BLaER1 treated with 17β-estradiol and CSF1 and Interleukin-3, amounts not matched to agents 10 nM and 100 nM (cell line): ENCODE data around the gene MYO1D.

Experiments
- H3K27ac ChIP-seq, 11 experiments: shearing (Covaris generic); formaldehyde crosslinking; 2 replicates each; pipeline ENCODE4 v1.8.1; 2022
- H3K27me3 ChIP-seq, 11 experiments: shearing (Covaris generic); formaldehyde crosslinking; 2 replicates each; pipeline ENCODE4 v1.8.1; 2022
- H3K36me3 ChIP-seq, 11 experiments: shearing (Covaris generic); formaldehyde crosslinking; 2 replicates each; pipeline ENCODE4 v1.8.1; 2022
- H3K4me1 ChIP-seq, 10 experiments: shearing (Covaris generic); formaldehyde crosslinking; 2 replicates each; pipeline ENCODE4 v1.8.1; 2022
- H3K4me2 ChIP-seq, 11 experiments: shearing (Covaris generic); formaldehyde crosslinking; 2 replicates each; pipeline ENCODE4 v1.8.1; 2022
- H3K4me3 ChIP-seq, 10 experiments: shearing (Covaris generic); formaldehyde crosslinking; 2 replicates each; pipeline ENCODE4 v1.8.1; 2022
- H3K9ac ChIP-seq, 11 experiments: shearing (Covaris generic); formaldehyde crosslinking; 2 replicates each; pipeline ENCODE4 v1.8.1; 2022
- H3K9me3 ChIP-seq, 11 experiments: shearing (Covaris generic); formaldehyde crosslinking; replicated peaks in 1 of 11; 2 replicates each; pipeline ENCODE4 v1.8.1; 2022
- H4K20me1 ChIP-seq, 11 experiments: shearing (Covaris generic); formaldehyde crosslinking; 2 replicates each; pipeline ENCODE4 v1.8.1; 2022
- Cebpa-rat ChIP-seq, 11 experiments: shearing (Covaris generic); IDR thresholded peaks; 2 replicates each; pipeline ENCODE4 v1.8.1; 2022

Gene MYO1D

DNA sequence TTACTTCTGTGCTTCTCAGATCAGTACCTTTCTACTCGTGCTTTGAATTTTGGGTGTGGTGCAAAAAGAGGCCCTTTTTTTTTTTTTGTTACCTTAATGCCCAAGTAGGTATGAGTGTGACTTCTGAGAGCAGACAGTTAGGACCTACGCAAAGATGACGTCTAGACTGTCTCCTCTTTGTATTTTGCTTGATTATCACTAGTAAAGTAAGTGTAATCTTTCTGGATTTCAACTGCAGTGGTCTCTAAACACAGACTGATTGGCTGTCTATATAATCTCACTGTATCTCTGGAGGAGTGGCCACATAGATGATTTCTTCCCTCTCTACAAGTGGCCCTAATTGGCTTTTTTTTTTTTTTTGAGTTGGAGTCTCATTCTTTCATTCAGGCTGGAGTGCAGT lies 401.7 kb downstream of the MYO1D start:
- Histone ChIP-seq H3K4me1 (no peaks in the 10 kb centered on the region), H3K27ac (no peak overlapping the region), H3K9ac (no peak overlapping the region), H3K9me3 (no peaks in the 10 kb centered on the region), H3K4me2 (no peak overlapping the region), H3K27me3 (no peaks in the 10 kb centered on the region), H3K36me3 (peaks cover 100% of the 10 kb centered on the region in 11 experiments), H3K4me3 (no peak overlapping the region), H4K20me1 (peaks cover 3 to 99% (median 53%) of the 10 kb centered on the region in 11 experiments; a peak in 21 of 22 replicates)
- TF ChIP-seq Cebpa-rat (IDR thresholded peaks at IDR 0.05) = no peak

DNA sequence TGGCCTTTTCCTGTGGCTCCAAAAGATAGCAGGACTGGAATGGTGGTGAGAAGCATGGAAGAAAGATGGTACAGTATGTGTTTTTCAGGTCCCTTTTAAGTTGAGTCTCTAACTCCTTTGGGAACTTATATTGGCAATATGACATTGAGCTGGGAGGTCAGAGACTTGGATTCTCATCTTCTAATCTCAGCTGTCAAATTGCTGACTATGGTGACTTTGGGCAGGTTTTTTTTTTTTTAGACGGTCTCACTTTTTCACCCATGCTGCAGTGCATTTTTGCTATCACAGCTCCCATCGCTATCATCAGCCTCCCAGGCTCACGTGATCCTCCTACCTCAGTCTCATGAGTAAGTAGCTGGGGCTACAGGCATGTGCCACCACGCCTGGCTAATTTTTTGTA lies 405.3 kb downstream of the MYO1D start:
- Histone ChIP-seq H3K9ac (no peak overlapping the region), H3K4me1 (no peaks in the 10 kb centered on the region), H3K27me3 (no peaks in the 10 kb centered on the region), H3K9me3 (no peaks in the 10 kb centered on the region), H3K4me2 (no peak overlapping the region), H3K4me3 (no peak overlapping the region), H4K20me1 (peaks cover 5 to 99% (median 62%) of the 10 kb centered on the region in 11 experiments; a peak in 20 of 22 replicates), H3K36me3 (peaks cover 100% of the 10 kb centered on the region in 11 experiments), H3K27ac (no peak overlapping the region)
- TF ChIP-seq Cebpa-rat (IDR thresholded peaks at IDR 0.05) = no peak

DNA sequence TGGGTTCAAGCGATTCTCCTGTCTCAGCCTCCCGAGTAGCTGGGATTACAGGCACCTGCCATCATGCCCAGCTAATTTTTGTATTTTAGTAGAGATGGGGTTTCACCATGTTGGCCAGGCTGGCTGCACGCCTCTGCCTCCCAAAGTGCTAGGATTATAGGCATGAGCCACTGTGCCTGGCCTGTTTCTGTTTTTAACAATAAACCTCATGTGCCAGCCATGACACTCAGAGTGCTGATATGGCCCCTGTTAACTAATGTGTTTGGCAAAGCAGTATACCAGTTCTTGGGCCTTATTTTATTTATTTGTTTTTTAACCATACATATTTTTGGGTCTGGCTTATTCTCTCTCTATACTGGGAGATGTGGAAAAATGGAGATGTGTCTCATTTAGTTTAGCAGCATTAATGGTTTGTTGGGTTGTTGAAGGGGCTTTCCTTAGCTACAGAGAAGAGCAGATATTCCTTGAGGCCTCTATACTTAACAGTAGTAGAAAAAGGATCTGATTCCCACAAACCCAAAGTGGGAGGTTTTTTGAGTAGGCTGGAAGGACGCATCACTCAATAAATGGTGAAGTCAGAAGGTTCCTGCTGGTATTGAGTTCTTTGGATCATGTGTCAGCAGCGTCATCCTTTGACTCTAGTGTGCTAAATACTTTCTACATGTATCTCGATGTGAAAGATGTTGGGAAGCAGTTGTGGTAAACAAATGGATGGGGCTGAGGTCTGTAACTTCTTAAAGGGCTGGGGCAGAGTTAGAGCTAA lies 406.3 kb downstream of the MYO1D start:
- Histone ChIP-seq H3K4me3 (no peak overlapping the region), H3K27ac (no peak overlapping the region), H3K9me3 (no peaks in the 10 kb centered on the region), H4K20me1 (peaks cover 6 to 100% (median 56%) of the 10 kb centered on the region in 11 experiments; a peak in 20 of 22 replicates), H3K36me3 (peaks cover 100% of the 10 kb centered on the region in 11 experiments), H3K27me3 (no peaks in the 10 kb centered on the region), H3K4me1 (no peaks in the 10 kb centered on the region), H3K9ac (no peak overlapping the region), H3K4me2 (no peak overlapping the region)
- no peak for TF ChIP-seq Cebpa-rat (IDR thresholded peaks at IDR 0.05)

DNA sequence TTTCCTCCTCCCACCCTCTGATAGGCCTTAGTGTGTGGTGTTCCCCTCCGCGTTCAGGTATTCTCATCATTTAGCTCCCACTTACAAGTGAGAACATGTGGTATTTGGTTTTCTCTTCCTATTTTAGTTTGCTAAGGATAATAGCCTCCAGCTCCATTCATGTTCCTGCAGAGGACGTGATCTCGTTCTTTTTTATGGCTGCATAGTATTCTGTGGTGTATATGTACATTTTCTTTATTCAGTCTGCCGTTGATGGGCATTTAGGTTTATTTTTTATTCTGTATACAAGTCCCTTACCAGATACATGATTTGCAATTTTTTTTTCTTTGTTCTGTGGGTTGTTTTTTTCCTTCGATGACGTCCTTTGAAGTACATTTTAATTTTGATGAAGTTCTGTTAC lies 409.0 kb downstream of the MYO1D start:
- Histone ChIP-seq H3K4me2 (no peak overlapping the region), H3K27ac (no peak overlapping the region), H4K20me1 (peaks cover 10 to 100% (median 67%) of the 10 kb centered on the region in 11 experiments; a peak in 21 of 22 replicates), H3K9me3 (no peaks in the 10 kb centered on the region), H3K4me3 (no peak overlapping the region), H3K27me3 (no peaks in the 10 kb centered on the region), H3K9ac (no peak overlapping the region), H3K4me1 (no peaks in the 10 kb centered on the region), H3K36me3 (peaks cover 99 to 100% (median 100%) of the 10 kb centered on the region in 11 experiments)
- no peak for TF ChIP-seq Cebpa-rat (IDR thresholded peaks at IDR 0.05)

DNA sequence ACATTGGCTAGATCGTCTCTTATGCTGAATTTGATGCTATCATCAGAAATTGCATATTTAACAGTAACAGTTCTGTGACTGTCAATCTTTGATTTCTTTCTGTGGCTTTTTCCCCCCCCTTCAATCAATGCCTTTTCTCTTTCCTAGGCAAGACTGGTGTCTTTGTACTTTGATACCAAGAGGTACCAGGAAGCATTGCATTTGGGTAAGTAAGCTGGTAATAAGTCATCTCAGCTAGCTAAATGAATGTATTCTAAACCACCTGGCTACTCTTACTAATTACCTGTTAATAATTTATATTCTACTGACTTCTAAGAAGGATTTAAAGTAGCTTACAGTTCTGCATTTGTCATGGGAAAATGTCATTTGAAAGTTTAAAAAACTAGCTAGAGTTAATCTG lies 412.6 kb downstream of the MYO1D start:
- no peaks in the 10 kb centered on the region for H3K9me3 ChIP-seq
- no peak overlapping the region for H3K27ac ChIP-seq
- H3K4me3 ChIP-seq = no peak overlapping the region
- H4K20me1 ChIP-seq = peaks cover 27 to 100% (median 76%) of the 10 kb centered on the region in 11 experiments; a peak in 21 of 22 replicates
- no peaks in the 10 kb centered on the region for H3K27me3 ChIP-seq
- peaks cover 0 to 15% (median 0%) of the 10 kb centered on the region in 10 experiments; a peak in 3 of 20 replicates for H3K4me1 ChIP-seq
- no peak overlapping the region for H3K4me2 ChIP-seq
- TF ChIP-seq Cebpa-rat (IDR thresholded peaks at IDR 0.05) = no peak
- H3K9ac ChIP-seq = no peak overlapping the region
- H3K36me3 ChIP-seq = peaks cover 91 to 100% (median 99%) of the 10 kb centered on the region in 11 experiments

DNA sequence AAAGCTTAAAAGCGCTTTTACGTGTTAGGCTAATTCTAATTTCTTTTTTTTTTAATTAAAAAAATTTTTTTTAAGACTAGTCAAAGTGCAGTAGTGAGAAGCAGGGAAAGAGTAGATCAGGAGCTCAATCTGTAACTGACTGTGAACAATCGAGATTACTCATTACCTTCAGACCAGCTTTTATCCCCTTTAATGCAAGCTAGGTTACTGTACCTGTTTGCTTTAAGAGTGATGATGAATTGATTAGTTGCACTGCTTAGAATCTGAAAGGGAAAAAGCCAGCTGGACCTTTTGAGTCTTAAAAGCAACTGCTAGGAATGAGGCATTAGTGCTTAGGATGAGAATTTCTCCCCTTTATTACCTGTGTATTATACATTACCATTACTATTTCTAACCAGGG lies 413.6 kb downstream of the MYO1D start:
- no peak overlapping the region for H3K4me3 ChIP-seq
- H4K20me1 ChIP-seq = peaks cover 27 to 100% (median 76%) of the 10 kb centered on the region in 11 experiments; a peak in 21 of 22 replicates
- peaks cover 0 to 15% (median 0%) of the 10 kb centered on the region in 10 experiments; a peak in 3 of 20 replicates for H3K4me1 ChIP-seq
- no peaks in the 10 kb centered on the region for H3K27me3 ChIP-seq
- peaks cover 91 to 100% (median 99%) of the 10 kb centered on the region in 11 experiments for H3K36me3 ChIP-seq
- no peak overlapping the region for H3K9ac ChIP-seq
- H3K4me2 ChIP-seq = no peak overlapping the region
- no peak overlapping the region for H3K27ac ChIP-seq
- no peak for TF ChIP-seq Cebpa-rat (IDR thresholded peaks at IDR 0.05)
- no peaks in the 10 kb centered on the region for H3K9me3 ChIP-seq

DNA sequence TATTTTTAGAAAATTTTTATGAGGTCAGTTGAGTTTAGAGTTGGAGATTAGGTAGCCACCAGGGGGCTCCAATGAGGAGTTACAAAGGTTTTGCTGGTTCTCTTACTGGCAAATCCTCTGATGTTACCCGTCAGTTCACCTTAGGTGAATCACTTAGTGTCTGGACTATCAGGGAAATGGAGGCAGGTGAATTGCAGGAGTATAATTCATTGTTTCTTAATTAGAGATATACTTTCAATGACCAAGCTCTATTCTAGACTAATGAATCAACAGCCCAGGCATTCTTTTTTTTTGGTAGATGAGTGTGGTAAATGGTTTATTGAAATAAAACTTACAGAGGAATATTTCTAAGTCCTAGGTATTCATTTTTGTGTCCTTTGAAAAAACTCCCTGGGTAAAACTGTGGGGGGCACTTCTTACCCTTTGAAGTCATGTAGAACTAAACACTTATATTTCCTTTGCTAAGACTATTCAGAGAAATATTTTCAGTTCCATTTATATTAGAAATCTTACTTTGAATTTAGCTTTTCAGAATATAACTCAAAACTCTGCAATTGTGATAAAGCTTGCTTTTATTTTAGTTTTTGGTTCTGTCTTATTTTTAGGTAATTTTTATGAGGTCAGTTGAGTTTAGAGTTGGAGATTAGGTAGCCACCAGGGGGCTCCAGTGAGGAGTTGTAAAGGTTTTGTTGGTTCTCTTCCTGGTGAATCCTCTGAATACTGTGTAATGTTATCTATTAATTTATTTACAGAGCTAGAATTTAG lies 414.9 kb downstream of the MYO1D start:
- no peaks in the 10 kb centered on the region for H3K9me3 ChIP-seq
- H3K4me1 ChIP-seq = peaks cover 0 to 15% (median 0%) of the 10 kb centered on the region in 10 experiments; a peak in 3 of 20 replicates
- H4K20me1 ChIP-seq = peaks cover 30 to 100% (median 89%) of the 10 kb centered on the region in 11 experiments; a peak in 21 of 22 replicates
- H3K27ac ChIP-seq = no peak overlapping the region
- no peak for TF ChIP-seq Cebpa-rat (IDR thresholded peaks at IDR 0.05)
- no peak overlapping the region for H3K4me2 ChIP-seq
- no peak overlapping the region for H3K9ac ChIP-seq
- no peak overlapping the region for H3K4me3 ChIP-seq
- H3K27me3 ChIP-seq = no peaks in the 10 kb centered on the region
- H3K36me3 ChIP-seq = peaks cover 91 to 100% (median 99%) of the 10 kb centered on the region in 11 experiments

DNA sequence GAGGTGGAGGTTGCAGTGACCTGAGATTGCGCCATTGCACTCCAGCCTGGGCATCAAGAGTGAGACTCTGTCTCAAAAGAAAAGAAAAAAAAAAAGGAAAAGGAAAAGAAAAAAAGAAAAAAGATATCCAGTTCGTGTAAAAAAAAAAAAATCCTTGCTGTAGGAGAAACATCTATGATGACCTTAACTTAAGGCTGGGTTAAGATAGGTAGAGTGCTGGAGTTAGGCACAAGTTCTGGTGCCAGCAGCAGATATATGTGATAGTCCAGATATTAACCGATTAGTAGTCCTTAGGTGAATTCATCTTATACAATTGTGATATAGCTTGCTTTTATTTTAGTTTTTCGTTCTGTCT lies 415.4 kb downstream of the MYO1D start:
- peaks cover 0 to 15% (median 0%) of the 10 kb centered on the region in 10 experiments; a peak in 3 of 20 replicates for H3K4me1 ChIP-seq
- no peak overlapping the region for H3K27ac ChIP-seq
- TF ChIP-seq Cebpa-rat (IDR thresholded peaks at IDR 0.05) = no peak
- H3K36me3 ChIP-seq = peaks cover 91 to 100% (median 99%) of the 10 kb centered on the region in 11 experiments
- H3K4me2 ChIP-seq = no peak overlapping the region
- no peaks in the 10 kb centered on the region for H3K27me3 ChIP-seq
- no peaks in the 10 kb centered on the region for H3K9me3 ChIP-seq
- no peak overlapping the region for H3K9ac ChIP-seq
- peaks cover 34 to 100% (median 89%) of the 10 kb centered on the region in 11 experiments; a peak in 21 of 22 replicates for H4K20me1 ChIP-seq
- no peak overlapping the region for H3K4me3 ChIP-seq

DNA sequence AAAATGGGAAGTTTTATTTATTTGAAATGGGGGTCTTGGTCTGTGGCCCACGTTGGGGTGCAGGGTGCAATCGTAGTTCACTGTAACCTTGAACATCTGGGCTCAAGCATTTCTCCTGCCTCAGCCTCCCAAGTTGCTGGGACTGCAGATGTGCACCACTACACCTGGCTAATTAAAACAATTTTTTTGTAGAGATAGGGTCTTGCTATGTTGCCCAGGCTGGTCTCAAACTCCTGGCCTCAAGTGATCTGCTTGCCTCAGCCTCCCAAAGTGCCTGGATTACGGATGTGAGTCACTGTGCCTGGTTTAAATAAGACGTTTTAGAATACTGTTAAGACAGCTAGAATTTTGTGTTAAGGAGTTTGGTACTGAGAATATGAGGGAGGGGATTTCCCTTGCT lies 416.9 kb downstream of the MYO1D start:
- no peak for TF ChIP-seq Cebpa-rat (IDR thresholded peaks at IDR 0.05)
- peaks cover 34 to 100% (median 90%) of the 10 kb centered on the region in 11 experiments; a peak in 21 of 22 replicates for H4K20me1 ChIP-seq
- H3K9me3 ChIP-seq = no peaks in the 10 kb centered on the region
- no peak overlapping the region for H3K27ac ChIP-seq
- no peak overlapping the region for H3K4me2 ChIP-seq
- H3K4me3 ChIP-seq = no peak overlapping the region
- H3K36me3 ChIP-seq = peaks cover 87 to 100% (median 98%) of the 10 kb centered on the region in 11 experiments
- no peaks in the 10 kb centered on the region for H3K27me3 ChIP-seq
- no peak overlapping the region for H3K9ac ChIP-seq
- peaks cover 0 to 15% (median 0%) of the 10 kb centered on the region in 10 experiments; a peak in 3 of 20 replicates for H3K4me1 ChIP-seq
